HepG2 (cell line): ENCODE measurements around the gene JMJD1C. TPM values are rescaled to one million over a fixed set of nuclear protein-coding genes. Genes with fewer than 3 reads are reported as not detected.
A peak's percentile ranks its signal among the peaks of the same experiment; 100 is the strongest.

ENCODE experiments used
- ATAC-seq: fragments of 200-7000 bp; cut with Tn5 transposase; 3 replicates; pipeline ENCODE4 v1.9.1; 2020; ENCODE audit warnings: mild to moderate bottlenecking, moderate library complexity
- BruUV-seq: library from RNA; stranded (reverse); fragments of 400-500 nt; replicated peaks from 2 replicates; lab custom pipeline; 2021; lab: Mats Ljungman, UMichigan
- CTCF ChIA-PET: fragments of 300-600 bp; formaldehyde crosslinking; extraction: SDS; loops from one replicate; lab custom pipeline; 2021; ENCODE audit warnings: low total read pairs, inconsistent platforms, low intra/inter-chr PET ratio; lab: Yijun Ruan, JAX
- POLR2A ChIA-PET: fragments of 350-600 bp; sonication (Branson Sonifier 250); formaldehyde crosslinking; loops from one replicate; lab custom pipeline; 2020; ENCODE audit warnings: antibody characterized with exemption, inconsistent platforms; lab: Yijun Ruan, JAX
- DNase-seq: peaks from one replicate; pipeline ENCODE4 v3.0.0-alpha.2; 2015; ENCODE audit warnings: low spot score
- FAIRE-seq: peaks from 3 replicates; lab custom pipeline; 2011; peaks lifted over from hg19 to GRCh38; lab: Jason Lieb, UNC
- H2AFZ ChIP-seq: one replicate; pipeline ENCODE4 v1.6.1; 2011; ENCODE audit warnings: low read length, inconsistent platforms
- H3K27ac ChIP-seq: fragments of 300-600 bp; 3 replicates; pipeline ENCODE4 v1.8.0; 2011; ENCODE audit warnings: mixed run types, mild to moderate bottlenecking, mixed read lengths, low read length, inconsistent platforms; ENCODE audit not compliant: insufficient read depth; ENCODE audit errors: extremely low read length
- H3K27me3 ChIP-seq, 2 experiments: fragments of 200-600 bp in 1 of 2; 2 replicates in 1 of 2; 3 replicates in 1 of 2; pipeline versions ENCODE4 v1.6.0 to v1.8.0; 2011; ENCODE audit warnings: low read length in 2 of 2, mild to moderate bottlenecking in 2 of 2, moderate library complexity in 2 of 2, inconsistent platforms in 1 of 2; ENCODE audit not compliant: insufficient read depth in 2 of 2, control insufficient read depth in 1 of 2
- H3K36me3 ChIP-seq, 2 experiments: fragments of 200-600 bp in 1 of 2; replicated peaks in 1 of 2; 2 replicates in 1 of 2; 3 replicates in 1 of 2; pipeline versions ENCODE4 v1.5.1 to v1.8.0; 2011; ENCODE audit warnings: low read length in 2 of 2, inconsistent platforms in 1 of 2; ENCODE audit not compliant: insufficient read depth in 2 of 2, control insufficient read depth in 1 of 2
- H3K4me1 ChIP-seq: 2 replicates; pipeline ENCODE4 v1.5.1; 2012; ENCODE audit warnings: low read length, inconsistent platforms; ENCODE audit not compliant: insufficient read depth
- H3K4me2 ChIP-seq: 2 replicates; pipeline ENCODE4 v1.6.0; 2011; ENCODE audit warnings: low read depth, low read length, inconsistent platforms
- H3K4me3 ChIP-seq, 3 experiments: fragments of 200-600 bp in 1 of 3; sonication (generic), shearing (Covaris generic) in 1 of 3; replicated peaks in 1 of 3; 2 replicates each; pipeline ENCODE4 v1.5.1; 2011 to 2016; ENCODE audit warnings: low read length in 3 of 3, inconsistent platforms in 2 of 3, low read depth in 2 of 3, mild to moderate bottlenecking in 2 of 3, control low read depth in 1 of 3, mixed read lengths in 1 of 3; ENCODE audit not compliant: insufficient read depth in 1 of 3
- H3K79me2 ChIP-seq: one replicate; pipeline ENCODE4 v1.6.1; 2011; ENCODE audit warnings: low read length, inconsistent platforms; ENCODE audit not compliant: insufficient read depth
- H3K9ac ChIP-seq: 2 replicates; pipeline ENCODE4 v1.6.0; 2011; ENCODE audit warnings: mild to moderate bottlenecking, low read depth, low read length, inconsistent platforms; ENCODE audit not compliant: insufficient read depth
- H3K9me3 ChIP-seq: 2 replicates; pipeline ENCODE4 v1.5.1; 2012; ENCODE audit warnings: mild to moderate bottlenecking, low read length
- H4K20me1 ChIP-seq: 2 replicates; pipeline ENCODE4 v1.6.0; 2011; ENCODE audit warnings: inconsistent platforms, mild to moderate bottlenecking, low read length, moderate library complexity; ENCODE audit not compliant: insufficient read depth
- CBX5 ChIP-seq: sonication (generic); formaldehyde crosslinking; IDR thresholded peaks from 2 replicates; pipeline ENCODE4 v1.4.0; 2020; ENCODE audit warnings: missing genetic modification reagents, borderline replicate concordance
- ZNF251 ChIP-seq: sonication (generic); formaldehyde crosslinking; IDR thresholded peaks from 2 replicates; pipeline ENCODE4 v1.9.0; 2021; ENCODE audit warnings: mild to moderate bottlenecking, missing genetic modification reagents
- ZNF652 ChIP-seq: IDR thresholded peaks from 2 replicates; pipeline ENCODE4 v1.6.1; 2016; ENCODE audit warnings: low read depth, borderline replicate concordance
- WGBS: methylation state at CpG from one replicate; pipeline ENCODE4 v1.1.6; 2017; ENCODE audit warnings: low lambda C conversion rate; 5-methylcytosine and 5-hydroxymethylcytosine counted together
- in situ Hi-C: cut with HindIII; loops from 2 replicates; pipeline ENCODE4 v1.10.0; 2017; ENCODE audit warnings: low pct_unique_long_range_greater_than_20kb; ENCODE audit not compliant: extremely low pct_ligation_motif_present
- intact Hi-C: fragments of 100-400 bp; cut with micrococcal nuclease; formaldehyde crosslinking; loops from one replicate; pipeline ENCODE4 v1.10.0; 2022; ENCODE audit not compliant: unreplicated experiment
- polyA plus RNA-seq, 8 experiments: library from polyadenylated mRNA; depleted of rRNA in 3 of 8; stranded (reverse) in 7 of 8; unstranded in 1 of 8; fragments of >200 nt; fragmentation: Illumina TruSeq in 4 of 8; extraction: Trizol in 4 of 8; gene quantifications; 2 replicates each; pipeline versions ENCODE4 v1.2.1 to v1.2.3, GENCODE V29; 2011 to 2016; ENCODE audit warnings: low read depth in 4 of 8, missing spikeins in 1 of 8, mixed read lengths in 1 of 8; ENCODE audit not compliant: insufficient read depth in 1 of 8
- total RNA-seq, 5 experiments: library from RNA; depleted of rRNA; stranded (reverse); fragments of >200 nt; fragmentation: Illumina TruSeq; extraction: Trizol; gene quantifications; 2 replicates each; pipeline ENCODE4 v1.2.3, GENCODE V29; 2016; ENCODE audit warnings: low read depth in 1 of 5
- TF ChIP-seq, protein P1 (sequence below): sonication (generic); formaldehyde crosslinking; IDR thresholded peaks from 2 replicates; pipeline ENCODE4 v1.5.1; 2020; ENCODE audit warnings: missing genetic modification reagents, mild to moderate bottlenecking, borderline replicate concordance
- TF ChIP-seq, protein P2 (sequence below): IDR thresholded peaks from 2 replicates; pipeline ENCODE4 v1.6.1; 2016; ENCODE audit warnings: missing genetic modification reagents, missing compliant biosample characterization
- TF ChIP-seq, protein P3 (sequence below): sonication (generic); formaldehyde crosslinking; IDR thresholded peaks from 2 replicates; pipeline ENCODE4 v1.4.0; 2020; ENCODE audit warnings: mild to moderate bottlenecking, missing genetic modification reagents

JMJD1C gene
- total and polyA plus RNA-seq, 2 of the 13 experiments (the other 11 are each of a cell fraction or from before 2014, with no cell fraction given) = 42.3 to 42.7 TPM

DNA sequence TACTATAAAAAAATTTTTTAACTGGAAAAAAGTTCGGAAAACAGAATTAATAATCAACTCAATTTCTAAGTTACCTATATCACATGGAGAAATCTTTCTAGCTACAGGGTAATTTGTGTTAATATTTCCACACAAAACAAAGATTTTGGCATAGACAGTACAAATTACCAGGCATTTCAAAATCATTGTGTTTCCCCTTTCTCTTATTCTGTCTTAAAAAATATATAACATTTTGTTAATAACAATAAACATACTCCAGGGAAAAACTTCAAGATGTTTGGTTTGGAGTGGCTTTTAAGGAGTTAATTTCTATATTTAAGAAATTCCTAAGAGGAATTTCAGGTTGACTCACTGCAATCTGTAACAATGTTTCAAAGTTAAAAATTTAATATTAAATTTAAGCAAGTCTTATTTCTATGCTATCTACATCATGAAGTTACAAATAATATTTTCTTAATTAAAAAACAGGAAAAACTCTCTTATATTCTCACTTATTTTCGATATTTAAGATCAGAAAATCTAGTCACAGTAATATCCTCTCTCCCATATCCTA is 200.0 kb downstream of the JMJD1C start:
- peak overlapping the region; percentile 61 to 100 (median 79) for H3K4me3 ChIP-seq
- in situ Hi-C loops (no loop called here), intact Hi-C loops (loop anchor here (5.0 kb wide), 2 partner anchors 202 to 257 kb away; partner anchors contain the start of genes JMJD1C and REEP3)
- BruUV-seq = TSS peak; percentile 67
- no peak for ATAC-seq
- TF ChIP-seq, protein P1, sequence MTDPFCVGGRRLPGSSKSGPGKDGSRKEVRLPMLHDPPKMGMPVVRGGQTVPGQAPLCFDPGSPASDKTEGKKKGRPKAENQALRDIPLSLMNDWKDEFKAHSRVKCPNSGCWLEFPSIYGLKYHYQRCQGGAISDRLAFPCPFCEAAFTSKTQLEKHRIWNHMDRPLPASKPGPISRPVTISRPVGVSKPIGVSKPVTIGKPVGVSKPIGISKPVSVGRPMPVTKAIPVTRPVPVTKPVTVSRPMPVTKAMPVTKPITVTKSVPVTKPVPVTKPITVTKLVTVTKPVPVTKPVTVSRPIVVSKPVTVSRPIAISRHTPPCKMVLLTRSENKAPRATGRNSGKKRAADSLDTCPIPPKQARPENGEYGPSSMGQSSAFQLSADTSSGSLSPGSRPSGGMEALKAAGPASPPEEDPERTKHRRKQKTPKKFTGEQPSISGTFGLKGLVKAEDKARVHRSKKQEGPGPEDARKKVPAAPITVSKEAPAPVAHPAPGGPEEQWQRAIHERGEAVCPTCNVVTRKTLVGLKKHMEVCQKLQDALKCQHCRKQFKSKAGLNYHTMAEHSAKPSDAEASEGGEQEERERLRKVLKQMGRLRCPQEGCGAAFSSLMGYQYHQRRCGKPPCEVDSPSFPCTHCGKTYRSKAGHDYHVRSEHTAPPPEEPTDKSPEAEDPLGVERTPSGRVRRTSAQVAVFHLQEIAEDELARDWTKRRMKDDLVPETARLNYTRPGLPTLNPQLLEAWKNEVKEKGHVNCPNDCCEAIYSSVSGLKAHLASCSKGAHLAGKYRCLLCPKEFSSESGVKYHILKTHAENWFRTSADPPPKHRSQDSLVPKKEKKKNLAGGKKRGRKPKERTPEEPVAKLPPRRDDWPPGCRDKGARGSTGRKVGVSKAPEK = no peak
- TF ChIP-seq CBX5 (CRISPR knock-in tag) = no peak
- no peak for TF ChIP-seq ZNF251 (CRISPR knock-in tag)
- TF ChIP-seq, protein P2, sequence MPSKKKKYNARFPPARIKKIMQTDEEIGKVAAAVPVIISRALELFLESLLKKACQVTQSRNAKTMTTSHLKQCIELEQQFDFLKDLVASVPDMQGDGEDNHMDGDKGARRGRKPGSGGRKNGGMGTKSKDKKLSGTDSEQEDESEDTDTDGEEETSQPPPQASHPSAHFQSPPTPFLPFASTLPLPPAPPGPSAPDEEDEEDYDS (CRISPR knock-in tag) = no peak
- TF ChIP-seq ZNF652 (CRISPR knock-in tag) = peak; percentile 69; the same call in 1 of the 2 replicates
- TF ChIP-seq, protein P3, sequence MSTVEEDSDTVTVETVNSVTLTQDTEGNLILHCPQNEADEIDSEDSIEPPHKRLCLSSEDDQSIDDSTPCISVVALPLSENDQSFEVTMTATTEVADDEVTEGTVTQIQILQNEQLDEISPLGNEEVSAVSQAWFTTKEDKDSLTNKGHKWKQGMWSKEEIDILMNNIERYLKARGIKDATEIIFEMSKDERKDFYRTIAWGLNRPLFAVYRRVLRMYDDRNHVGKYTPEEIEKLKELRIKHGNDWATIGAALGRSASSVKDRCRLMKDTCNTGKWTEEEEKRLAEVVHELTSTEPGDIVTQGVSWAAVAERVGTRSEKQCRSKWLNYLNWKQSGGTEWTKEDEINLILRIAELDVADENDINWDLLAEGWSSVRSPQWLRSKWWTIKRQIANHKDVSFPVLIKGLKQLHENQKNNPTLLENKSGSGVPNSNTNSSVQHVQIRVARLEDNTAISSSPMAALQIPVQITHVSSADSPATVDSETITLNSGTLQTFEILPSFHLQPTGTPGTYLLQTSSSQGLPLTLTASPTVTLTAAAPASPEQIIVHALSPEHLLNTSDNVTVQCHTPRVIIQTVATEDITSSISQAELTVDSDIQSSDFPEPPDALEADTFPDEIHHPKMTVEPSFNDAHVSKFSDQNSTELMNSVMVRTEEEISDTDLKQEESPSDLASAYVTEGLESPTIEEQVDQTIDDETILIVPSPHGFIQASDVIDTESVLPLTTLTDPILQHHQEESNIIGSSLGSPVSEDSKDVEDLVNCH (CRISPR knock-in tag) = no peak
- H3K4me1 ChIP-seq = peaks cover 38% of the 10 kb centered on the region
- peaks cover 46% of the 10 kb centered on the region for H4K20me1 ChIP-seq
- H3K27ac ChIP-seq = peak overlapping the region; percentile 99
- no peaks in the 10 kb centered on the region for H3K9me3 ChIP-seq
- no peaks in the 10 kb centered on the region; a peak in 2 of 5 replicates for H3K27me3 ChIP-seq
- ChIA-PET CTCF (no interaction called here), POLR2A (interaction anchor here (1.2 kb wide), 1 partner anchor 257 kb away, joined by 3 read pairs; no protein-coding TSS in a partner anchor)
- H3K9ac ChIP-seq = peak overlapping the region; percentile 90
- DNase-seq = no peak
- H2AFZ ChIP-seq = no peak overlapping the region
- H3K36me3 ChIP-seq = peaks cover 2 to 13% of the 10 kb centered on the region in 2 experiments; a peak in 4 of 5 replicates
- FAIRE-seq = no peak
- WGBS = 7% methylated on average over 2 of the region's 2 CpGs
- H3K79me2 ChIP-seq = peaks cover 95% of the 10 kb centered on the region
- peak overlapping the region; percentile 76 for H3K4me2 ChIP-seq
